Aorta (tissue), 5 donors: ENCODE data around the gene TNPO3. TPM values are rescaled to one million over a fixed set of nuclear protein-coding genes. Genes with fewer than 3 reads are reported as not detected.

ENCODE experiments used
- ATAC-seq: fragments of 200-7000 bp; cut with Tn5 transposase; one replicate; pipeline ENCODE4 v1.9.1; 2022; ENCODE audit warnings: moderate library complexity; ENCODE audit not compliant: low FRiP score
- DNase-seq, 2 donors: peaks; one replicate each; pipeline ENCODE4 v3.0.0-alpha.2; 2020
- H3K27ac ChIP-seq, 2 donors: one replicate each; pipeline ENCODE4 v1.5.1; 2013; ENCODE audit warnings: low read length in 2 of 2, mild to moderate bottlenecking in 2 of 2, moderate library complexity in 2 of 2, control low read depth in 1 of 2, inconsistent platforms in 1 of 2, low read depth in 1 of 2
- H3K27me3 ChIP-seq, 2 donors: one replicate each; pipeline ENCODE4 v1.6.1; 2013; ENCODE audit warnings: control low read depth in 1 of 2, low read length in 1 of 2, mild to moderate bottlenecking in 1 of 2, moderate library complexity in 1 of 2; ENCODE audit not compliant: insufficient read depth in 2 of 2, control insufficient read depth in 1 of 2
- H3K36me3 ChIP-seq, 2 donors: one replicate each; pipeline ENCODE4 v1.6.1; 2013; ENCODE audit warnings: control low read depth in 1 of 2, low read length in 1 of 2, mild to moderate bottlenecking in 1 of 2; ENCODE audit not compliant: insufficient read depth in 2 of 2, control insufficient read depth in 1 of 2
- H3K4me1 ChIP-seq, 2 donors: one replicate each; pipeline ENCODE4 v1.6.1; 2013; ENCODE audit warnings: low read length in 2 of 2, control low read depth in 1 of 2, mild to moderate bottlenecking in 1 of 2, moderate library complexity in 1 of 2; ENCODE audit not compliant: insufficient read depth in 2 of 2, control insufficient read depth in 1 of 2
- H3K4me3 ChIP-seq, 2 donors: one replicate each; pipeline ENCODE4 v1.5.1; 2013; ENCODE audit warnings: low read length in 2 of 2, control low read depth in 1 of 2, mild to moderate bottlenecking in 1 of 2
- H3K9me3 ChIP-seq: one replicate; pipeline ENCODE4 v1.6.1; 2013; ENCODE audit warnings: mild to moderate bottlenecking, low read length; ENCODE audit not compliant: control insufficient read depth
- WGBS, 2 donors: extraction: QIAGEN DNeasy Blood & Tissue Kit; methylation state at CpG; one replicate each; pipeline ENCODE4 v1.1.7; 2013; 5-methylcytosine and 5-hydroxymethylcytosine counted together
- intact Hi-C, 2 donors: fragments of 100-400 bp; cut with DNase I; formaldehyde crosslinking; loops; one replicate each; pipeline versions ENCODE4 v1.14.2 to v1.15.0; 2022
- polyA plus RNA-seq, 2 donors: library from polyadenylated mRNA; stranded (reverse); fragments of 200-250 nt; gene quantifications; one replicate each; pipeline ENCODE4 v1.2.3, GENCODE V29; 2013
- total RNA-seq, 2 donors: library from RNA; stranded (reverse); fragmentation: NEBNext Ultra II Directional; extraction: Animal tissue kit (Norgen Biotek cat#: 25700); gene quantifications; one replicate each; pipeline ENCODE4 v1.2.1, GENCODE V29; 2021
- donor health status: healthy with polysubstance abuse.
- donor health status: Bipolar disorder and iron deficiency.
- donor health status: DM: no; HTN: no; CAD: no.
- donor health status: DM: no; HTN: no; CAD: no.
- donor health status: DM: yes; HTN: yes; CAD: no.

The TNPO3 gene
- total and polyA plus RNA-seq, 4 donors: 10.5 to 31.4 (median 20.2) TPM

GRCh38 chr7:128931965-128932861 lies 122.7 kb downstream of the TNPO3 start:
- no peaks in the 10 kb centered on the region for H3K36me3 ChIP-seq
- H3K4me3 ChIP-seq: no peak overlapping the region
- no peaks in the 10 kb centered on the region for H3K9me3 ChIP-seq
- DNase-seq (no peak), ATAC-seq (no peak)
- no peak overlapping the region for H3K27ac ChIP-seq
- intact Hi-C loops: no loop called here
- WGBS, 2 donors: 89 to 93% methylated on average over 19 of the region's 19 CpGs
- H3K4me1 ChIP-seq: no peaks in the 10 kb centered on the region
- no peaks in the 10 kb centered on the region for H3K27me3 ChIP-seq

GRCh38 chr7:128931190-128931798 lies 123.6 kb downstream of the TNPO3 start:
- DNase-seq (peak in 1 of 2 donors; percentile 60), ATAC-seq (no peak)
- no peaks in the 10 kb centered on the region for H3K4me1 ChIP-seq
- H3K36me3 ChIP-seq: no peaks in the 10 kb centered on the region
- no peaks in the 10 kb centered on the region for H3K9me3 ChIP-seq
- WGBS, 2 donors: 95 to 96% methylated on average over 18 of the region's 18 CpGs
- H3K27ac ChIP-seq: no peak overlapping the region
- intact Hi-C loops: no loop called here
- no peak overlapping the region for H3K4me3 ChIP-seq
- H3K27me3 ChIP-seq: no peaks in the 10 kb centered on the region

- Histone ChIP-seq H3K27me3 (no peaks in the 10 kb centered on the region), H3K9me3 (no peaks in the 10 kb centered on the region), H3K36me3 (no peaks in the 10 kb centered on the region), H3K27ac (no peak overlapping the region), H3K4me1 (no peaks in the 10 kb centered on the region), H3K4me3 (no peak overlapping the region)
- intact Hi-C loops: no loop called here
- WGBS, 2 donors: 79 to 82% methylated on average over 14 of the region's 14 CpGs
- ATAC-seq (no peak), DNase-seq (peak in 1 of 2 donors; percentile 53)
These were observed 125.8 kb downstream of the TNPO3 start for GRCh38 chr7:128928882-128929788.

GRCh38 chr7:128928159-128928813 lies 126.6 kb downstream of the TNPO3 start:
- intact Hi-C loops: no loop called here
- ATAC-seq: no peak
- no peaks in the 10 kb centered on the region for H3K36me3 ChIP-seq
- 94 to 95% methylated on average over 8 of the region's 8 CpGs for WGBS, 2 donors
- H3K27ac ChIP-seq: no peak overlapping the region
- peak in 1 of 2 donors; percentile 43 for DNase-seq
- H3K9me3 ChIP-seq: no peaks in the 10 kb centered on the region
- H3K4me3 ChIP-seq: no peak overlapping the region
- H3K4me1 ChIP-seq: no peaks in the 10 kb centered on the region
- H3K27me3 ChIP-seq: no peaks in the 10 kb centered on the region

GRCh38 chr7:128924707-128925588 lies 130.0 kb downstream of the TNPO3 start:
- DNase-seq: peak in 1 of 2 donors; percentile 21
- 75 to 84% methylated on average over 8 of the region's 8 CpGs for WGBS, 2 donors
- intact Hi-C loops: no loop called here

GRCh38 chr7:128923411-128923800 lies 131.5 kb downstream of the TNPO3 start:
- Histone ChIP-seq H3K9me3 (no peaks in the 10 kb centered on the region), H3K36me3 (no peaks in the 10 kb centered on the region), H3K4me3 (no peak overlapping the region), H3K4me1 (no peaks in the 10 kb centered on the region), H3K27me3 (no peaks in the 10 kb centered on the region), H3K27ac (no peak overlapping the region)
- ATAC-seq (no peak), DNase-seq (peak in 1 of 2 donors; percentile 23)
- intact Hi-C loops: no loop called here
- 76 to 78% methylated on average over 5 of the region's 5 CpGs for WGBS, 2 donors

More at GRCh38 chr7:128924707-128925588, 130.0 kb downstream of the TNPO3 start:
- no peak for ATAC-seq
- Histone ChIP-seq H3K27ac (no peak overlapping the region), H3K36me3 (no peaks in the 10 kb centered on the region), H3K9me3 (no peaks in the 10 kb centered on the region), H3K27me3 (no peaks in the 10 kb centered on the region), H3K4me3 (no peak overlapping the region), H3K4me1 (no peaks in the 10 kb centered on the region)

- peak in 1 of 2 donors; percentile 34 for DNase-seq
- no peak overlapping the region for H3K4me3 ChIP-seq
- 76 to 81% methylated on average over 16 of the region's 16 CpGs for WGBS, 2 donors
- no peak for ATAC-seq
- no peaks in the 10 kb centered on the region for H3K4me1 ChIP-seq
- intact Hi-C loops: no loop called here
- H3K9me3 ChIP-seq: no peaks in the 10 kb centered on the region
- no peak overlapping the region for H3K27ac ChIP-seq
- no peaks in the 10 kb centered on the region for H3K27me3 ChIP-seq
- no peaks in the 10 kb centered on the region for H3K36me3 ChIP-seq
These were observed 132.2 kb downstream of the TNPO3 start for GRCh38 chr7:128922496-128923410.
